GM21717 (cell line): ENCODE measurements around the gene PHF12.

ENCODE experiments used
- ATAC-seq: cut with Tn5 transposase; IDR thresholded peaks from one replicate; pipeline ENCODE4 v1.9.1; 2021; ENCODE audit warnings: mild to moderate bottlenecking, moderate library complexity; ENCODE audit not compliant: unreplicated experiment

The PHF12 gene

GRCh38 chr17:28955408-28955807 lies 4.1 kb upstream of the PHF12 start:
- ATAC-seq, result no peak

GRCh38 chr17:28954886-28955285 lies 3.6 kb upstream of the PHF12 start:
- no peak for ATAC-seq

- ATAC-seq, result no peak
Measured at GRCh38 chr17:28953444-28954118, 2.3 kb upstream of the PHF12 start.

GRCh38 chr17:28951991-28952975 lies 965 bp upstream of the PHF12 start:
- peak; percentile 47 for ATAC-seq

- ATAC-seq, result peak; percentile 7
Measured at GRCh38 chr17:28950752-28951427, 428 bp downstream of the PHF12 start.

- ATAC-seq, result no peak
Measured at GRCh38 chr17:28950017-28950751, 1.1 kb downstream of the PHF12 start.

GRCh38 chr17:28949185-28950016 lies 1.9 kb downstream of the PHF12 start:
- ATAC-seq, result no peak

- no peak for ATAC-seq
Measured at GRCh38 chr17:28948873-28949184, 2.5 kb downstream of the PHF12 start.

GRCh38 chr17:28948342-28948741 lies 3.0 kb downstream of the PHF12 start:
- no peak for ATAC-seq

- no peak for ATAC-seq
Measured at GRCh38 chr17:28947639-28948038, 3.7 kb downstream of the PHF12 start.

- no peak for ATAC-seq
Measured at GRCh38 chr17:28946239-28946638, 5.1 kb downstream of the PHF12 start.

- ATAC-seq, result no peak
Measured at GRCh38 chr17:28944862-28945741, 6.2 kb downstream of the PHF12 start.

- no peak for ATAC-seq
Measured at GRCh38 chr17:28944343-28944742, 7.0 kb downstream of the PHF12 start.

GRCh38 chr17:28942925-28943324 lies 8.4 kb downstream of the PHF12 start:
- no peak for ATAC-seq

GRCh38 chr17:28941251-28941650 lies 10.1 kb downstream of the PHF12 start:
- ATAC-seq, result no peak

GRCh38 chr17:28940675-28941074 lies 10.6 kb downstream of the PHF12 start:
- no peak for ATAC-seq

GRCh38 chr17:28940142-28940541 lies 11.2 kb downstream of the PHF12 start:
- no peak for ATAC-seq

GRCh38 chr17:28938552-28938951 lies 12.8 kb downstream of the PHF12 start:
- no peak for ATAC-seq
